HG03025 (cell line): Measurements from ENCODE around the gene ACMSD.
"Not testable (repeated sequence)": the region's sequence is repeated elsewhere in the genome, so short reads cannot be mapped to it uniquely, and the experiment has no call there.

Source experiments
- ATAC-seq: cut with Tn5 transposase; IDR thresholded peaks from one replicate; pipeline ENCODE4 v1.9.1; 2021; ENCODE audit warnings: mild to moderate bottlenecking, moderate library complexity; ENCODE audit not compliant: unreplicated experiment, low FRiP score

ACMSD gene

DNA sequence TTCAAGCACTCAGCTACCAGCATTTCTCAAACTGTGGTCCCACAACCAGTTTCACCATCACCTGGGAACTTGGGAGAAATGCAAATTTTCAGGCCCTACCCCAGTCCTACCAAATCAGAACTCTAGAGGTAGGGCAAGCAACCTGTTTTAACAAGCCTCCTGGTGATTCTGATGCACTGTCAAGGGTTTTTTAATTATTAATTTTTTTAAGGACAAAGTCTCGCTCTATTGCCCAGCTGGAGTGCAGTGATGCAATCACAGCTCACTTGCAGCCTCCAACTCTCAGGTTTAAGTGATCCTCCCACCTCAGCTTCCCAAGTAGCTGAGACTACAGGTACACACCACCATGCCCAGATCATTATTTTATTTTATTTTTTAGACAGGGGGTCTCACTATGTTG is 7.8 kb downstream of the ACMSD start:
- ATAC-seq = no peak

DNA sequence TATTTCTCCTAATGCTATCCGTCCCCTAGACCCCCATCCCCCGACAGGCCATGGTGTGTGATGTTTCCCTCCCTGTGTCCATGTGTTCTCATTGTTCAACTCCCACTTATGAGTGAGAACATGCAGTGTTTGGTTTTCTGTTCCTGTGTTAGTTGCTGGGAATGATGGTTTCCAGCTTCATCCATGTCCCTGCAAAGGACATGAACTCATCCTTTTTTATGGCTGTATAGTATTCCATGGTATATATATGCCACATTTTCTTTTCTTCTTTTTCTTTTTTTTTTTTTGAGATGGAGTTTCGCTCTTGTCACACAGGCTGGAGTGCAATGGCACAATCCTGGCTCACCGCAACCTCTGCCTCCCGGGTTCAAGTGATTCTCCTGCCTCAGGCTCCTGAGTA is 9.2 kb downstream of the ACMSD start:
- ATAC-seq = not testable (repeated sequence)

DNA sequence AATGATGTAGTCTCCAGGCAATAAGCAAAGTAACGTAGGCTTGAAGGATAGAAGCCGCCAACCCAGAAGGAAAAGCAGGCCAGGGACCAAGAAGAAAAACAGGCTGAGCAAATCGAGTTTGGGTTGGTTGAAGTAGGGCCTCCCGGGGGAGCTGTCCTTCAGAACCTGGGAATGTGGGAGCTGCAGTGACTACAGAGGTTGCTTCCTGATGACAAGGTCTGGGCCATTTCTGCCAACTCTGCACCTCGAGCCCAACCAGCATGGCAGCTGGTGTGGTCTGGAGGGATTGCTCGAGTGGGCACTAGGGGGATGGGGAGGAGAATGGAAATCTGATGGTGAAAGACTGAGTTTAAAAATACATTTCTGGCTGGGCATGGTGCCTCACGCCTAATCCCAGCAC is 14.1 kb downstream of the ACMSD start:
- ATAC-seq = no peak

DNA sequence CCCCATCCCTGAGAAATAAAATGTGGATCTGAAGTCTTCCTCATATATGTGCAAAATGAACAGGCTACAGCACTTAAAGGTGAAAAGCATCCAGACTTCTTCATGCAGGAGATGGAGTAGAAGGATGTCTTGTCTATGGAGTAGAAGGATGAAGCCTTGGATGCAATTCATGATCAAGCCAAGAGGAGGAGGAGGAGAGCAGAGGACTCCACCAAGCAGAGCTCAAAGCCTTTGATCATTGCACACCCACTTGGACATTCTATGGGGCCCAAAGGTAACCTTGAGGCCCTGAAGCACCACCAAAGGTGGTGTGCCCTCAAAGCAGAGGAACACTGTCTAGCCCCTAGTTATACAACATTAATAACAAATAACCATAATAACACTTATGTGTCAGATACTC is 17.3 kb downstream of the ACMSD start:
- no peak for ATAC-seq

DNA sequence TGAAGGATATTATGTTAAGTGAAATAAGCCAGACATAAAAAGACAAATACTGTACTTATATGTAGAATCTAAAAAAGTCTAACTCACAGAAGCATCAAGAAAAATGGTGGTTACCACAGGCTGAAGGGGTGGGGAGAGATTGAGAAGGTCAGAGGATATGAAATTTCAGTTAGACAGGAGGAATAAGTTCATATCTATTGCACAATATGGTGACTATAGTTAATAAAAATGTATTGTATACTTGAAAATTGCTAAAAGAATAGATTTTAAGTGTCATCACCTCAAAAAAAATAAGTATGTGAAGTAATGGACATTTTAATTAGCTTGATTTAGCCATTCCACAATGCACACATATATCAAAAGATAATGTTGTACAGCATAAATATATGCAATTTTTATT is 19.8 kb downstream of the ACMSD start:
- ATAC-seq = no peak

DNA sequence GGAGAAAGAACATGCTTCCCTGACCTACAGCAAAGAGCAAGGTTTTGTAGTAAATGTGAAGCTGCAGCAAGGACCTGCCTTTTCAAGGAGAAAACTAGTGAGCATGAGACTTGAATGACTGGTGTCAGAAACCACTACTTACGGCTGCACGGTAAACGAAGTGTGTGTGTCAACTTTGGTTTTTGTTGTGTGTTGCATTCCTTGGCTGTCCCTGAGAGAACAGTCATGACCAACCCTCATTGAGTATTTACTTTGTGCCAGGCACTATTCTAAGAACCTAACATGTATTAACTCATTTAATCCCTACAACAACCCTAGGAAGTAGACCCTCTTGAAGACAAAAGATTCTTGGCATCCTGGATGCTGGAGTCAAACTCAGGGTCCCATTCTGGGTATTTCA is 22.8 kb downstream of the ACMSD start:
- no peak for ATAC-seq

DNA sequence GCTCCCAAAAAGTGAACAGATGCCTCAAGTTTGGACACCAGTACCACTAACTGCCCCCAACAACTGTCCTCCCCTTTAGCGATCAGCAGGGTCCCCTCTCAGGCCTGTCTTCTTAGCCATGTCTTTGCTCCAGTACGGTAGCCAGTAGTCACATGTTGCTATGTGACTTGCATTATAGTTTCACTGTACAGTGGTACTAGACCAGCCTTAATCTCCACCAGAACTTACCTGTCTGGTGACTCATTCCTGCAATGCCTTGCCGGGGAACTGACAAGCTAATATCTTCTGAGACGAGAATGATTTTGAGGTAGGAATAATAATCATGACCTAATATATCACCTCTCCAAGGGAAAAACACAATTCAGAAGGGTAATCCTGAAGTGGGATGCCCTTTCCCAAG is 23.7 kb downstream of the ACMSD start:
- ATAC-seq = no peak

DNA sequence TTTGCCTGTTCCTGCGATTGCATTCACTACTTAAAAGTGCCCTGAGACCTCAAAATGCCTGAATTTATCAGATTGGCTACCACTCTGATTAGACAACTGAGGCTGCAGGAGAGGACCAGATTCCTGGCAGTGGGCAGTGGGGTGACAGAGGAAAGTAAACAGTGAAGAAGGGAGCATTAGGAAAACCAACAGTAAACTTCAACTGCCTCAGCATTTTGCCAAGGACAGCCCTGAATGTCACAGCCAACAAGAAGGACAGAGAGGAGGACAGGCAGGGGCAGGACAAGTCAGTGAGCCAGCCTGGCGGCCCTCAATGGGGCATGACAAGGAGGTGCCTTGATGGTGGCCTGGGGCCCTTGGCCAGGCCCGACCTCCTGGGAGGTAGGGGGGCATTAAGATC is 24.3 kb downstream of the ACMSD start:
- no peak for ATAC-seq

DNA sequence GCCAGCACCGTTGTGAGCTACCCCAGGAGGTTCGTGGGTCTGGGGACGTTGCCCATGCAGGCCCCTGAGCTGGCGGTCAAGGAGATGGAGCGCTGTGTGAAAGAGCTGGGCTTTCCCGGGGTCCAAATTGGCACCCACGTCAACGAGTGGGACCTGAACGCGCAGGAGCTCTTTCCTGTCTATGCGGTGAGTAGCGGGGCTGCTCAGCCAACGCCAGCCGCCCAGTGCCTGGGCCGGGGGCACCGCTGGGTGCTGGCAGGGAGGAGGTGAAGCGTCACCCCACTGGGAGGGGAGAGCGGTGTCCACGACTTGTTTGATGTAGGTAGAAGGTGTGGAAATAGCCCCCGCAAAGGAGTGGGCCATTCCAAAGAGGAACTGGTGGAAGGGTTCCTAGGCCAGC is 25.0 kb downstream of the ACMSD start:
- no peak for ATAC-seq

DNA sequence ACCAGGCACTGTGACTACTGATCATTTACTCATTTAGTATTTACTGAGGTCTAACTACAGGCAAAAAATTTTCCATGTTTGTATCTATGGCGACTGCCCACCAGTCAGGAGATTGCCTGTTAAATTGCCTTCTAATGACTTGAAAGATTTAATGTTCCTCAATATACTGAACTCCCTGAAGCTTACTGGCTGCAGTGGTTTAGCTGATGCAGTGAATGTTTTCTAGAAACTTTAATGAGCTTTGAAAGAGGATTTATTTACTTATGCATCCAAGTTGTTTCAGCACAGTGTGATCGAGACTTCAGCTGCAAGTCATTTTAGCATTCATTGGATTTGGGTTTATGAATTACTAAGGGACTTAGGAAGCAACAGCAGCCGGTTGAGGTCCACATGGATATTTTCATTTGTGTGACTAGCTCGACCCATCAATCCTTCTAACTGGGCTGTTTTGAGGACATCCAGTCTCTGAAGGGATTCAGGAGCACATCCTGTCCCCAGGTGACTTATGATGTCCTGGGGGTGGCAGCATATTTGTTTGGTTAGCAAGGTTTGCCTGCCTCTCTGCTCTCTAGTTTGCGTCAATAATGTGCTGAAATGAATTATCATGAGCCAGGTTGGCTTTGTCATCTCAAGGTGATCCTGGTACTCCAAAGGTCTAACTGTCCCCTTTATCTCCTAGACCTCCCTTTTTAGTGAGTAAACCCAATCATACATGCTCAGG is 26.8 kb downstream of the ACMSD start:
- no peak for ATAC-seq

DNA sequence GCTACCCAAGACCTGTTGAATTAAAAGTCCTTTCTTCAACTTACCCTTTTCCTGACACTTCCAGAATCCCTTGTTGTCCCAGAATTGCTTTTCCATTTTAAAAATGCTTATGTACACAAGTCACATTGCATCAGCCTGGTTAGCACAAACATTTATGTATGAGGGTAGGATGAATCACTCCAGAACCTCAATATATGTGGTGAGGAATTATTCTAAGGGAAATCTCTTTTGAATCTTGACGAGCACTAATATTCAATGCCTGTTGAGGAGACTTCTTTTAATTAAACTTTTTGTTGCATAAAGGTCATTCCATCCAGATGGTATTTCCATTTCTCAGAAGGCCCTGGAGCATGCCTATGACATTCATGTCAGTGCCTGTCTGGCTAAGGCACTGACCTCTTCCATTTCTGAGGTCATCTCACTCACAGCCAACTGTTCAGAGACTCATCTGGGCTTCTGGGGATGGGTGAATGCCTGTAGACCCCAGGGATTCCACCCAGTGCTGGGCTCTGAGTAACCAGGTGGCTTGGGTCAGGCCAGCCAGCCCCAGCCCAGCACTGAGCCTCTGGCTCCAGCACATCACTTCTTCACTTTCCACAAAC is 28.2 kb downstream of the ACMSD start:
- ATAC-seq = no peak

DNA sequence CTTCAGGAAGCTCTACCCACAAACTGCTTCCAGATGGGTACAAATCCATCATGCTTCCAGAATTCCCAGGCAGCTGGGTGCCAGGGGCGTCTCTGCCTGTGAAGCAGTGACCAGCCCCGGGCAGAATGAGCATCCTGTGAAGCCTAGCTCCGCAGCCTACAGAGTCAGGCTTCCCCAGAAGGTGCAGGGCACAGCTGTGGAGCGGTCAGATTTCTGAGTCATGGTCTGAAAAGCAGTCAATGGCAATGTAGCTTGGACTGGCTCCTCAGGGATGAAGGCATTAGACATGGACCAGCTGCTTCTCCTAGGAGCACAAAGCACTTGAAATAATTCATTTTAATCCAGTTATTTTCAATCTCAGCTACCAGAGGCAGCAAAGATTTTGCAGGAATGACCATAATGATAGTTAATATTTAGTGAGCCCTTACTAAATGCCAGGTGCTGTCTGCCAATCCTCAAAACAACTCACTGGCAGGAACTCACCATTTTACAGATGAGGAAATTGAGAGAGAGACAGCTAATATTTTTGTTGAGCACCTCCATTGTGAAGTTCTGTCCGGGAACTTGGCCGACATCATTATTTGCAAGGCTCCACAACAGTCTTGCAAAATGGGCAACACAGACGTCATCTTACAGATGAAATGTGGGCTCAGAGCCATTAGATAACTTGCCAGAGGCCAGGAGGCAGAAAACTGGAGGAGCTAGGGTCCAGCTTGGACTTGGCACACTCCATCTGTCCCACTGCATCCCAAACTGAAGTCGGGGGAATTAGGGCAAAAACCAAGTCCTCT is 31.7 kb downstream of the ACMSD start:
- no peak for ATAC-seq

DNA sequence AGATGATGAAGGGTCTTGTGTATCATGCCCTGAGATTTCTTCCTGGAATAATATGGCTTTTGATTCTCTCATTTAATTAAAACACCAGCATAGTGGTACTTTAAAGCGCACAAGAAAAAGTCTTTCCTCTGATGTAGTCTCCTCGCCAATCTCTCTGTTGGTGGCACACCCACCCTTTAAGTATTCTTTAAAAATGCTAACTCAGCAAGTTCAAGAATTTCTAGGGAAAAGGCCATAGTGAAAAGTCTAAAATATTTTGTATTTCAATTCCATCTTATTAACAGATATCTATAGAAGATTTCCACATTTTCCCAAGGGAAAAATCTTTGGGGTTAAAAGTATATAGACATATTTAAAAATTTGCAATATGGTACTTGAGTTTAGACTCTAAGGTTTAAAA is 34.7 kb downstream of the ACMSD start:
- no peak for ATAC-seq

DNA sequence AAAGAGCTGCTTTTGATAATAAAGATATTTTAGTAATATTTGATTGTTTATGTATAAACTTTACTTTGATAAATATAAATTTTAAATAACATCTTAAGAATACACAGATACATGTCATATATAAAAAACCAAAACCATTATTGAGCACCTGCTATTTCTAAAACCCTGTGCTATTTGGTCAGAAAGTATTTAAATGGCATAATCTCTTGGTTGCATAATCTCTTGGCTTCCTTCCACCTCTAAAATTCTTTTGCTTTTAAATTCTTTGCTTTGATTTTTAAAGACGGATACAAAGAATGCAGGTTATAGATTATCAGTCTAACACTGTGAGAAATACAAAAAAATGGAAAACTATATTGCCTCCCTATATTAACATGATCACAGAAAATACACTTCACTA is 36.9 kb downstream of the ACMSD start:
- no peak for ATAC-seq

DNA sequence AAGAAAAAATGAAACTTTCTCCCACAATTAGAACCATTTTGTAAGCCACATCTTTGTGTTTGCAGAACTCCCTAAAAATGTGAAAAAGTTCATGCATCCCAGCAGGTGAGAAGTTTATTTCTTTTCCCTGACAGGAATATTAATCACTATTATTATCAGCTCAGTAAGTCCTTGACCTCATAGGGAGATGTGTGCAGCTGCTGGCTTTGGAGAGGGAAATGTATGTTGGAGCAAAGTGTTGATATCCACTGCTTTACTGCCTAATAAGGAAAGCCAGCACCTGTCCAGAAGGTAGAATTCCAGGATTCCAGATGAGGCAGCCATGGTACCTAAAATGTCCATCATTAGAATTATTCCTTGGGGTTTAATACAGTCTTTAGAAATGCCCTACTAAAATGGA is 44.4 kb downstream of the ACMSD start:
- ATAC-seq = no peak

DNA sequence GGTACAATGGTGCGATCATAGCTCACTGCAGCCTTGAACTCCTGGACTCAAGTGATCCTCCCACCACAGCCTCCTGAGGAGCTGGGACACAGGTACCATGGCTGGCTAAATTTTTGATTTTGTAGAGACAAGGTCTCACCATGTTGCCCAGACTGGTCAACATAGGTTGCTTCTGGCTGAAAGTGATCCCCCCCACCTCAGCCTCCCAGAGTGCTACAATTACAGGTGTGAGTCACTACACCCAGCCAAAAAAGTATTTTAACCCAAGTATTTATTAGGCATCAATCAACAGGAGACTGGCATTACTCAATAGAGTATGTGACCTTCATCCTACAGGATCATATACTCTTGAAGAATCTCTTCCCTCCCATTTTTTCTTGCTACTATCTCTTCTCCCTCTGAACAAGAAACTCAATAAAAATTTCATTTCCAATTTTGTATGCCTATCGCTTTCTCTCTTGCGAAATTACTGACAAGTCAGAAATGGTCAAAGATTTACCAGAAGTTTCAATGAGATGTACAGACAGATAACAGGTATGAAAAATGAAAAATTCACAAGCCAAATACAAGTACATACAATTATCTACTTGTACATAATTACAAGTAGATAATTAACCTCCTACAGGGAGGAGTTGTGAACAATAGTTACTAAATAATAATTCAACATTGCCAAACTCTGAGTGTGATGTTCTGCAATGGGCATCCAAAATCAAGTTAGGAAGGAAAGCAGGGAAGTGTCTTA is 45.3 kb downstream of the ACMSD start:
- no peak for ATAC-seq

DNA sequence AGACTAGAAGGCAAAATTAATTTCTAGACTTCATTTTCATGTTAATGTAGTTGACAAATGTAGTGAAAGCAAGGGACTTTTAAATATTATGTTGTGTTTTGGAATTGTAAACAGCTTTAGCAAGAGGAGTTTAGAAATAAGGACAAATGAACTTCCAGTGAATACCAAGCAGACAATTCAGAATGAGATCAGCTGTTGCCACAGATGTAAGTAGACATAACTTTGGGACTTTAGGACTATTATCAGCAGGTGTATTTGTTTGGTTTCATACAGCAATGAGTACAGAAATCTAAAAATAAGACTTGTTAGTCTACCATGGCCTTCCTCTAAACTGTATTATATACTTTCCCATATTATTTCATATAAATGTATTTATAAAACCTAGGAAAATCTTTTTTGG is 46.0 kb downstream of the ACMSD start:
- ATAC-seq = no peak

DNA sequence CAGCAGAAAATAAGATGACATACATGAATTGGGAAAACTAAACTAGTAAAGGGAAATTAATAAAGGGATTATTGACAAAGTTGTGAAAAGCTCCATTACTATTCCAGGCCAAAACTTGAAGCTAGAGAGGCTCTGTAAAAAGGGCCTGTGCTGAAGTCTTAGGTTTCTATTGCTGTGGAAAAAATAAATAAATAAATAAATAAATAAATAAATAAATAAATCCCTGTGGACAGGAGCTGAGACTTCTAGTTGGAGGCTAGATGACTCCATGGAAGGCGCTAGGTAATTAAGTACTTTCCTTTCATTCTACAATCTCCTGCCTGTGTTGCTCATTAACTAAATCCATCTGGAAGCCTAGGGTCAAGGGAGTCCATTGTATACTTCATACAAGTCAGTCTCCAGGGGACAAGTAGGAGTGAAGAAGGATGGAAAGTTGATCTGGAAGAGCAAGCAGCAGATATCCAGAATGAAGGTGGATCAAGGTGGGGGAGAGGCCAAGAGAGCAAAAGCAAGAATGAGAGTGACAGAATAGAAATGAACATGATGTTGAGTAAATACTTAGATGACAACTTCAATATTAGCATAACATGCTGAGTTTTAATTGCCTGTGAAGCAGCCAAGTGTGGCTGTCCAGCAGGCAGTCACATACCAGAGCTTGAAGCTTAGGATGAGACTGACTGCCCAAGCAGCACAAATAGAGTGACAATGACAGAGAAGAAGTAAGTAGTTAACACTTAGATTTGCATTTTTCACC is 54.0 kb downstream of the ACMSD start:
- ATAC-seq = no peak

DNA sequence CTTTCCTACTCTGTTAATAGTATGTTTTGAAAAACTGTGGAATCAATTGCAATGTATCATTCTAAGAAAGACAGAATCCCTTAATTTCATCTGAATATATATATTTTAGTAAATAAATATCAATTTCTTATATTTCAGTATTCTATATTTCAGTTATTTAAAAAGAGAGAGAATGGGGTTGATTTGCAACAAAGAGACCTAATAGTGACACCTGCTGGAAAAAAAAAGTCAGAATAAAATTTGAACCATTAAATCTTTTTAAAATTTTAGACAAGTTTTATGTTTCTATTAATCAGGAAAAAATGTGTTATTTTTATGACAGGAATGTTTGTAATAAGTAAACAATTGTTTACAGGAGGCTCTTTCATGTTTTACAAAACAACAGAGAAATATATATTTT is 59.5 kb downstream of the ACMSD start:
- no peak for ATAC-seq

DNA sequence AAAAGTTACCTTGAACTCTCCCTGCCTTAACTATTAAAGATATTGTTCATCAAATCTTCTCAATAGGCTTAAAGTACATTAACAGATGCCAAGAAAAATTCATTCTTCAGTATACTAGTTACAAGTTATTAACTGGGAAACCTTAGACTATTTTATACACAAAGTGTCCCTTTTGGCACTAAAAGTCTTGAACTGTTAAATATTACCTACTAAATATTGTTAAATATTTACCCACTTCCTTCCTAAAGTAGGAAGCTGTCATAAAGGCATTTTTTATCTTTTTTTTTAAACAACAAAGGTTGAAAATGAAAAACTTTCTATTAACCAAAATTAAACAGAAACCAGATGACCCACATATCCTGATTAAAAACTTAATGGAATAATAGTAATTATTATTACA is 60.8 kb downstream of the ACMSD start:
- no peak for ATAC-seq
